Fibroblast of peridontal ligament (primary cell): ENCODE data around the gene GOLGA5.
"Not testable (repeated sequence)": the region's sequence is repeated elsewhere in the genome, so short reads cannot be mapped to it uniquely, and the experiment has no call there.

Source experiments
- DNase-seq: peaks from one replicate; pipeline ENCODE4 v3.0.0-alpha.2; 2010; ENCODE audit errors: extremely low read depth

The GOLGA5 gene, protein sequence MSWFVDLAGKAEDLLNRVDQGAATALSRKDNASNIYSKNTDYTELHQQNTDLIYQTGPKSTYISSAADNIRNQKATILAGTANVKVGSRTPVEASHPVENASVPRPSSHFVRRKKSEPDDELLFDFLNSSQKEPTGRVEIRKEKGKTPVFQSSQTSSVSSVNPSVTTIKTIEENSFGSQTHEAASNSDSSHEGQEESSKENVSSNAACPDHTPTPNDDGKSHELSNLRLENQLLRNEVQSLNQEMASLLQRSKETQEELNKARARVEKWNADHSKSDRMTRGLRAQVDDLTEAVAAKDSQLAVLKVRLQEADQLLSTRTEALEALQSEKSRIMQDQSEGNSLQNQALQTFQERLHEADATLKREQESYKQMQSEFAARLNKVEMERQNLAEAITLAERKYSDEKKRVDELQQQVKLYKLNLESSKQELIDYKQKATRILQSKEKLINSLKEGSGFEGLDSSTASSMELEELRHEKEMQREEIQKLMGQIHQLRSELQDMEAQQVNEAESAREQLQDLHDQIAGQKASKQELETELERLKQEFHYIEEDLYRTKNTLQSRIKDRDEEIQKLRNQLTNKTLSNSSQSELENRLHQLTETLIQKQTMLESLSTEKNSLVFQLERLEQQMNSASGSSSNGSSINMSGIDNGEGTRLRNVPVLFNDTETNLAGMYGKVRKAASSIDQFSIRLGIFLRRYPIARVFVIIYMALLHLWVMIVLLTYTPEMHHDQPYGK

DNA sequence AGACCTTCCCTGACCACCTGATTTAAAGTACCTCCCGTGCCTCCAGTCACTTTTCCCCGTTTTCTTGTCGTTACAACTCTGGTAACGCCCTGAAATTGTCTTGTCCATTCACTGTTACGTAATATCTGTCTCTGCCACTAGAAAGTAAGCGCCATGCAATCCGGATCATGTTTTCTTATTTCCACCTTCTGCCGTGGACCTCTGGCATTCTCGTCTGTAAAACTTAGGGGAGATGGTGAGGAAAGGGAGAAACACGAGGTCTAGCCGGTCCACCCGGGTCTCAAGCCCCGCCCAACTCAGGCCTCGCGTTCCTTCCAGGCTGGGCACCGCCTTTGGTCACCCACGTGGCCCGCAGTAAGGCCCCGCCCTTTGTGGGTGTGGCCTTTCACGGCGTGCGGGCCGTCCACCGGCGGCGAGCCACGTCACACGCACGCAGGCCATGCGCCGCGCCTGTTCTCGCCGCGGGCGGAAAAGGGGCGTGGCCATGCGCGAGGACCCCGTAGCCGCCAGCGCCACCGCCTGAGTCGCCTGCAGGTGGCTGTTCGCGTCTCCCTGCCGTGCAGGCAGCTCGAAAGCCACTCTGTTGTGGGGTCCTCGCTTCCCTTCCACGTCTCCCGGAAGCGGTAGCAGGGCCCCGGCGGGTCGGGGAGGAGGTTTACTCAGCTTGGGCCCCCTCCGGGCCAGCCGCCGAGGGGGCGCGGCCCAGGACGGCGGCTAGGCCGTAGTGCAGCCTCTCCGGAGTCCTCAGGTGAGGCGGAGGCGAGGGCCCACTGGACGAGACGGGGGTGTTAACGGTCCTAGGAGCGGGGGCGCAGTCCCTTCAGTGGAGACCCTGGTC, at the start of gene GOLGA5:
Gene GOLGA5, plus strand, starts transcription at position 597 of the 838 bp plus-strand sequence. CDS start 3,133 bp downstream, outside the sequence.
- DNase-seq: peak; percentile 98

DNA sequence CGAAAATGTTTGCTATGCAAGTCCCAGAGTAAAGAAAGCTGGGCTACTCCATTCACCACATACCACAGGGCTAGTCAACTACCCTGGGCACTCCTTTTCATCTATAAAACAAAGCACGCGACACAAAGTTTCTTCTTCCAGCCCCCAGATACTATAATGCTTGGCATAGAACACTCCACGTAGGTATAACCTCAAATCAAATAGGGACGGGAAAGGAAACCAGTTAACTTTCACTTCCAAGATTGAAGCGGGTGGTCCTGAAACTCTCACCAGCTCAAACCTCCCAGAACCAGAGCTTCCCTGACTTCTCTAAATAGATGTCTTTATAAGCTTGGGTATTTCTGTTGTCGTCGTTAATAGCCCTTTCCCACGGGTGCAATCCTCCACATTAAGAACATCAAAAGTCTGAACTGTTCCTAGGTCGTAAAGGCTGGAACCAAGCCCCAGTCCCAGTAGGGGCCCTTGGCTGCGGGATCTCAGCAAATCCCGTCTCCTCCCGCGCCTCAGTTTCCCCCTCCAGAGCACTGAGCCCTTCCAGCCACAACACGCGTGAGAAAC, 46.3 kb upstream of the GOLGA5 start:
- DNase-seq: peak; percentile 31

DNA sequence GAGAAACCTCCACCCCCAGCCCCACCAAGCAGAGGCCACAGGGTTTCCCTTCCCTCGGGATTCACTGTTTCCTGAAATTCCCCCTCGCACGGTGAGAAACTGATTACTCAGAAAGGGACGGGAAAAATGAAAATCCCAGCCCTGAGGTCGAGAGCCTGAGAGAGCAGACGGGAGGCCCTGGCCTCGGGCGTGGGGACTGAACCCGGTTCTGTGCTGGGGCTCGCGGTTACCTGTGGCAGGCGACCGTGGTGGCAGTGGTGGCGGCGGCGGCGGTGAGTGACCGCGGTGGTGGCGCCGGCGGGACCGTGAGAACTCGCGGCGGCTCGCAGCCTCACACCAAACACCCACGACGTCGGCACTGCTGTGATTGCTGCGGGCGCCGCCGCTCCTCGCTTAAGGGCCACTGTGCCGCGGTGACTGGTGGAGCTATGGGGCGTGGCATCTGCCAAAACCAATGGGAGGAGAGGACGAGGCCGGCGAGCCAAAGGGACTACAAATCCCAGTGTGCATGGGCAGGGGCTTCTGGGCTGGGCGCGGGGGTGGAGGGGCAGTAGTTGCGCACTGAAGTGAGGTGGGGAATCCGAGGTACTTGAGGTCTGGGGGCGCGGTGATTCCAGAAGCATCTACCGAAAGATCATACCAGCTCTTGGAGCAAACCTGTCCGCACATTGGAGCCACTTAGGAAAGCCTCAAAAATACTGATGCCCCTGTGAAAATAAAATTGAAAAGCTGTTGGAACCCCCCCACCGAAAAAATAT, 45.7 kb upstream of the GOLGA5 start, which contains the start of gene LGMN:
Gene LGMN, minus strand, starts transcription at position 369 of the 758 bp plus-strand sequence. CDS start 15,841 bp downstream, outside the sequence.
- DNase-seq: peak; percentile 83

DNA sequence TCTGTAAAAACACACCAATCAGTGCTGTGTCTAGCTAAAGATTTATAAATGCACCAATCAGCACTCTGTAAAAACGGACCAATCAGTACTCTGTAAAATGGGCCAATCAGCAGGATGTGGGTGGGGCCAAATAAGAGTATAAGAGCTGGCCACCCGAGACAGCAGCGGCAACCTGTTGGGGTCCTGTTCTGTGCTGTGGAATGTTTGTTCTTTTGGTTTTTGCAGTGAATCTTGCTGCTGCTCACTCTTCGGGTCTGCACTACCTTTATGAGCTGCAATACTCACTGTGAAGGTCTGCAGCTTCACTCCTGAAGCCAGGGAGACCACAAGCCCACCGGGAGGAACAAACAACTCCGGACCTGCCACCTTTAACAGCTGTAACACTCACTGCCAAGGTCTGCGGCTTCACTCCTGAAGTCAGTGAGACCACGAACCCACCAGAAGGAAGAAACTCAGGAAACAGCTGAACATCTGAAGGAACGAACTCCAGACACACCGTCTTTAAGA, 43.8 kb upstream of the GOLGA5 start:
- not testable (repeated sequence) for DNase-seq

DNA sequence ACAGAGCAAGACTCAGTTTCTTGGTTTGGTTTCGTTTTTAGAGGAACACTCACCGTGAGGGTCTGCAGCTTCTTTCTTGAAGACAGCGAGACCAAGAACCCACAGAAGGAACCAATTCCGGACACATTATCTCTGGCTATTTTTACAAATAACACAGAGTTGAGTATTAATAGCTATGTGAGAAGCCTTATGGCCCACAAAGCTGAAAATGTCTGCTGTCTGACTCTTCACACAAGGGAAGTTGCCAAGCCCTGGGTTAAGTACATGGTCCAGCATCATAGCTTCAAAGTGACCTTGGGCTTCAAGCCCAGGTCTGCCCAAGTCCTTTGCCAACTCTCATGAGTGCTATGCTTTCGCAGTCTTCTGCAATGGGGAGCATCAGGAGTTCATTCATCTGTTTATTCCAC, 43.1 kb upstream of the GOLGA5 start:
- peak; percentile 30 for DNase-seq

DNA sequence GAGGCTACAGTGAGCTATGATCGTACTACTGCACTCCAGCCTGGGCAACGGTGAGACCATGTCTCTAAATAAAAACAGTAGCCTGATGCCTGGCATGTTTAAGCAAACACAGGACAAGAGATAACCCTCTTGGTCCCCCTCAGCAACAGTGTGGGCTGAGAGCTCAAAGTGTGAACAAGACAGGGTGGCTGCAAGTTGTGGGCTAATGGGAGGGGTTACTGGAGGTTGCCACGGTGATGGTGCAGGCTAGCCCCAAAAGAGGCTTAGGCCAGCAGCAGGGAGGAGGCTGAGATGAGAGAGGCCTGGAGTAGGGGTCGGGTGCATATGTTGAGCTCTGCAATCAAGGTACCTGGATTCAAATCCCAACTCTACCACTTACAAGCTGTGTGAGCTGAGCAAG, 42.3 kb upstream of the GOLGA5 start:
- DNase-seq: no peak

DNA sequence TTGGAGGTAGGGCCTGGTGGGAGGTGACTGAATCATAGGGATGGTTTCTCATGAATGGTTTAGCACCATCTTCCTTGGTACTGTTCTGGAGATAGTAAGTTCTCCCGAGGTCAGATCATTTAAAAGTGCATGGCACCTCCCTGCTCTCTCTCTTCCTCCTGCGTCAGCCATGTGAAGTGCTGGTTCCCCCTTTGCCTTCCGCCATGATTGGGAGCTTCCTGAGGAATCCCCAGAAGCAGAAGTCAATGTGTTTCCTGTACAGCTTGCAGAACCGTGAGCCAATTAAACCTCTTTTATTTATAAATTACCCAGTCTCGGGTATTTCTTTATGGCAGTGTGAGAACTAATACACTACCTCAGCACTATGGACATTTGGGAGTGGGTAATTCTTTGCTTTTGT, 40.9 kb upstream of the GOLGA5 start:
- DNase-seq: no peak

DNA sequence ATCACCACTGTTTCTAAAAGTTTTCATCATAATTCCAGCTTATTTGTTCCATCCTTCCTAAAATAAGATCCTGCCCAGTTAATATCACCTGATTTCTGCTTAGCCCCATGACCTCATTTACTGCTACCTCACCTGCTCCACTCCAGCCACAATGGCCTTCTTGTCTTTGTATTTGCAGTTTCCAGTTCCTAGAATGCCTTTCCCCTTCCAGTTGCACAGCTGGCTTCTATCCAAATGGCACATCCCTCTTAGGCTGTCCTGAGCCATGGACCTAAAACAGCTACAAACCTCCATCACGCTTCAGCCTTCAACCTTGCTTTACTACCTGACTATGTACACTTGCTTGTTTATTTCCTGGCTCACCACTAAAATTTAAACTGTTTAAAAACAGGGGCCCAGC, 39.1 kb upstream of the GOLGA5 start:
- DNase-seq: no peak

DNA sequence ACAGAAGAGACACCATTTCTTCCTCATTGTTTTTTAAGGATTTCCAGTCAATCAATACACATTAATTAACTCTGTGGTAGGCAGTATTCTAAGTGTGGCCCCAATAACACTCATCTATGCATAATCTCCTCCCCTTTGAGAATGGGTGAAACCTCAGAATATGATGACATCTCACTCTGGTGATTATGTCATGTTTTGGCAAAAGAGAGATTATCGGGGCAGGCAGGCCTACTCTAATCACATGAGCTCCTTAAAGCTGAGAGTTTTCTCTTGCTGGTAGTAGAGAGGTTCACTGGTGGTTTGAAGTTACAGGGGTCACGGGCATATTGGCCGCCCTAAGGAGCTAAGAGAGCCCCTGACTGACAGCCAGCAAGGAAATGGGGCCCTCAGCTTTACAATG, 38.6 kb upstream of the GOLGA5 start:
- peak; percentile 29 for DNase-seq

DNA sequence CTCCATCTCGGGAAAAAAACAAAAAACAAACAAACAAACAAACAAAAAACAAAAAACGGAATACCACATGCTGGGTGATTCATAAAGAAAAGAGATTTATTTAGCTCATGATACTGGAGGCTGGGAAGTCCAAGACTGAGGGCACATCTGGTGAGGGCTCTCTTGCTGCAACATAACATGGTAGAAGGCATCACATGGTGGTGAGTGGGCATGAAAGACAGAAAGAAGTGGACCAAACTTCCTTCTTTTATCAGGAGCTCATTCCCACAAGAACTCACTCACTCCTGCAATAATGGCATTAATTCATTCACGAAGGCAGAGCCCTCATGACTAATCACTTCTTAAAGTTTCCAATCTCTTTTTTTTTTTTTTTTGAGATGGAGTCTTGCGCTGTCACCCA, 37.7 kb upstream of the GOLGA5 start:
- no peak for DNase-seq

DNA sequence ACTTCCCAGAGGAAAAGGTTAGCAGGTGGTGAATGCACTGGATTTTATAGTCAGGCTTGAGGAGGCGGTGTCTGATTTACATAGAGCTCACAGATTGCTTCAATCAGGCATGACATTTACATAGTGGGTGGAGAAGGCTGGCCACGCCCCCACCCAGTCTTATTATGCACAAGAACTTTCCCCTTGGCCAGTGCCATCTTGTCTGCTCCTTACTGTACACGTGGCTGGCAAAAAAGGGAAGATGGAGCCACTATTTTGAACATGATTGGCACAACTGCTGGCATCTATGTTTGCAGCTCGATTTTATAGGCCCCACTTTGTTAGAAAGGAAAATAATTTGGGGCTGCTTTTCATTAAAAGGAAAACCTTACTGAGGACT, 34.8 kb upstream of the GOLGA5 start:
- DNase-seq: peak; percentile 29

DNA sequence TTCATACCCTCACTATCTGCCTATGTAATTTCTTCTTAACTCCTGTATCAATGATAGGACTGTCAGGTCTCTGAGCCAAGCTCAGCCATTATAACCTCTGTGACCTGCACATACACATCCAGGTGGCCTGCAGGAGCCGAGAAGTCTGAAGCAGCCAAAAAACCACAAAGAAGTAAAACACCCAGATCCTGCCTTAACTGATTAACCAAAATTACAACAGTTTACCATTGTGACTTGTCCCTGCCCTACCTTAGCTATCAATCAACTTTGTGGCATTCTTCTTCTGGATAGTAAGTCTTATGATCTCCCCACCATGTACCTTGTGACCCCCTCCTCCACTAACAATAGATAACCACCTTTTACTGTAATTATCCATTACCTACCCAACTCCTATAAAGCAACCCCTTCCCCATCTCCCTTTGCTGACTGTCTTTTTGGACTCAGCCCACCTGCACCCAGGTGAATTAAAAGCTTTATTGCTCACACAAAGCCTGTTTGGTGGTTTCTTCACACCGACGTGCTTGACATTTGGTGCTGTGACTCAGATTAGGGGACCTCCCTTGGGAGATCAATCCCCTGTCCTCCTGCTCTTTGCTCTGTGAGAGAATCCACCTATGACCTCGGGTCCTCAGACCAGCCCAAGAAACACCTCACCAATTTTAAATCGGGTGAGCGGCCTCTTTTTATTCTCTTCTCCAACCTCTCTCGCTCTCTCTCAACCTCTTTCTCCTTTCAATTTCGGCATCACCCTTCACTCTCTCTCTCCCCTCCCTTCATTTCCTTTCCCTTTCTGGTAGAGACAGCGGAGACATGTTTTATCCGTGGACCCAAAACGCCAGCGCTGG, 34.2 kb upstream of the GOLGA5 start:
- DNase-seq: no peak

DNA sequence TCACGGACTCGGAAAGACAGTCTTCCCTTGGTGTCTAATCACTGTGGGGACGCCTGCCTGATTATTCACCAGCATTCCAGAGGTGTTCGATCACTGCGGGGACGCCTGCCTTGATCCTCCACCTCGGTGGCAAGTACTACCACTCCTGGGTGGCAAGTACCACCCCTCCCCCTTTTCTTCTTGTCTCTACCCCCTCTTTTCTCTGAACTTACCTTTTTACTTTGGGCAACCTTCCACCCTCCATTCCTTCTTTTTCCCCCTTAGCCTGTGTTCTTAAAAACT, 33.6 kb upstream of the GOLGA5 start:
- no peak for DNase-seq

DNA sequence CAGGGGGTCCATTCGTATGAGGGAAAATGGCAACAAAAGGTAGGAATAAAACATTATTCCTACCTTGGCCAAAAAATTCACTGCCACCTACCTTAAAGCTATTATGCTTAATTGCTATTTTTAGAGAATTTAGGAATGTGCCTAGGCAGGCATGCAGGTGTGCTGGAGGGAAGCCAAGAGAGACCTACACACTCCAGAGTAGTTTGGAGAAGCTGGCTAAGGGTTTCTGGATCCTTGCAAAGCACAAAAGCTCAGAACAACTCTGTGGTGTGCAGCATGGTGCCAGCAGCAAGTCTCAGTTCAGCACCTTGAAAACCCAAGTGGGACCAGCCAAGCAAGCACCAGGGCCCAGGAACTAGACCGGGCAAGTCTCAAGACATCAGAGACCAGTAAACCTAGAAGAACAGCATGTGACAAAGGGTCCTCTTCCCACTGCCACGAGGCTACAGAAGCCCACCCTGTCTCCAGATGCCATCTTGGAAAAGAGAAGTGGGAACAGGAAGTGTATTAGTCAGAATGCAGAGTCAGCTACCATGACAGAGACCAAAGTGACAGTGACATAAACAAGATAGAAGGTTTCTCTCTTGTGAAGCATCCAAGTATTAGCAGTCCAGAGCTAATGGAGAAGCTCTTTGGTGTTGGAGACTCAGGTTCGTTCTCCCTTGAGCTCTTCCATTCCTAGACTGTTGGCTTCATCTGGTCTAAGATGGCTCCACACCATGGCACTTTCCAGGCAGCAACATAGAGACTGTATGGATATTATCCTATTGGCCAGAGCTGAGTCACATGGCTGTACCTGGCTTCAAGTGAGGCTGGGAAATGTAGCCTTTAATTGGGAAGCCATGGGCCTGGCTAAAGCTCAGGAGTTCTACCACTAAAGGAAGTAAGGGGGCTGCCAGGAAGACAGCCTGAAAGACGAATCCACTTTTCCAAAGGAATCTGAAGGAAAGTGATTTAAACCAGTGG, 30.2 kb upstream of the GOLGA5 start:
- DNase-seq: not testable (repeated sequence)

DNA sequence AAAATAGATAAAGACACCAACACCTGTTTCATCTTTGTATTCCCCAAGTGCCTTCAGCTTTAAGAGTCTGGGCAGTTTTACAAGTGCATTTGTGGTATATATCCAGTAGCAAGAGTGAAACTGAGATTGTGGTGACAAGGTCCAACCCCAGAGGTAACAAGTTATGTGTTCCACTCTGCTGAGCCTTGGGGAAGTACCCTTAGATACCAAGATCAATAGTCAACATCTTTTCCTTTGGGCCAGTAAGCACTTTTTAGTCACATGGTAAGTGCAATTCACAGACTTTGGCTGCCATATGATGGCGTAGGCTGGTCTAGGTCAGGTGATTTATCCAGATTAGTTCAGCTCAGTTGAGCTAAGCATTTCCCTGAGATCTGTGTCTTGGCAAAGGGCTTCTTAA, 25.9 kb upstream of the GOLGA5 start:
- DNase-seq: not testable (repeated sequence)

DNA sequence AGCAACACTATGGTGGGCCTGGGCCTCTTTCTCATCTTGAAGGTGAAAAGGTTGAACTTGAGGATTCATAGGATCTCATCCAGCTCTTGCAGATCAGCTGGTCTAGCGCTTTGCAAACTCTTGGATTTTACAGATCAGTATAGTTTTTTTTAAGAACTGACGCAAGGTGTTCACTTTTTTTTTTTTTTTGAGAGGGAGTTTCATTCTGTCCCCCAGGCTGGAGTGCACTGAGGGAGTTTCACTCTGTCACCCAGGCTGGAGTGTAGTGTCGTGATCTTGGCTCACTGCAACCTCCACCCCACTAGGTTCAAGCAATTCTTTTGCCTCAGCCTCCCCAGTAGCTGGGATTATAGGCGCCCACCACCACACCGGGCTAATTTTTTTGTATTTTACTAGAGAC, 25.3 kb upstream of the GOLGA5 start:
- no peak for DNase-seq

DNA sequence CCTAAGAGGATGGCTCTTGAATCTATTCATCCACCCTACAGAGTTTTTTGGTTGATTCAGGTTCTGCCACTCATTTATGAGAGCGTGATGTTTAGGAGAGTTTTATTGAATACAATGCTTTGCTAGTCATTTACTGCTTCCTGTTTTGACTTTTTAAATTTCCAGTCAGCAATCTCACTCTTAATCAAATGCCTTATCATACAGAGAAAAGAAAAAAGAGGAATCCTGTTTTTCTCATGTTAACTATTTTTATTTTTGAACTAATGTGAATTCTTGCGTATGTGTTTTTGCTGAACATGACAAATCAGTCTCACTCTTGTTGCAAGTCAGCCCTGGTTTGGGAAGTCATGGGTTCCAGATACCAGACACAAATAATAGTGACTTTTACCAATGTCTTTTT, 23.6 kb upstream of the GOLGA5 start:
- no peak for DNase-seq

DNA sequence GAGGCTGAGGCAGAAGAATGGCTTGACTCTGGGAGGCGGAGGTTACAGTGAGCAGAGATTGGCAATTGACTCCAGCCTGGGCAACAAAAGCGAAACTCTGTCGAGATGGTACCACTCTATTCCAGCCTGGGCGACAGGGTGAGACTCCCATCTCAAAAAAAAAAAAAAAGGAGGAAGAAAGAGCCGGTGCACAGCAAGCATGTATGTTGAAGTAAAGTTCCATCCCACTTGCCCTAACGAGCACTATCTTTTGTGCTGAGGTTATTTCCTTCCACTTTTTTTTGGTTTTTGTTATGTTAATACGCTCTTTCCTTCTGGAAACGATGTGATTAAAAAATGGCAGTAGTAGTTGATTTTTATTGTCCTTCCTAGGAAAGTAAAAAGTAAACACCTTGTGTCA, 19.5 kb upstream of the GOLGA5 start:
- no peak for DNase-seq

DNA sequence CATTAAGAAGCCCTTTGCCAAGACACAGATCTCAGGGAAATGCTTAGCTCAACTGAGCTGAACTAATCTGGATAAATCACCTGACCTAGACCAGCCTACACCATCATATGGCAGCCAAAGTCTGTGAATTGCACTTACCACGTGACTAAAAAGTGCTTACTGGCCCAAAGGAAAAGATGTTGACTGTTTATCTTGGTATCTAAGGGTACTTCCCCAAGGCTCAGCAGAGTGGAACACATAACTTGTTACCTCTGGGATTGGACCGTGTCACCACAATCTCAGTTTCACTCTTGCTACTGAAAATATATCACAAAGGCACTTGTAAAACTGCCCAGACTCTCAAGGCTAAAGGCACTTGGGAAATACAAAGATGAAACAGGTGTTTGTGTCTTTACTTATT, 18.8 kb upstream of the GOLGA5 start:
- DNase-seq: not testable (repeated sequence)
